HG02610 (cell line): Measurements from ENCODE around the gene PDCD7.
A peak's percentile ranks its signal among the peaks of the same experiment; 100 is the strongest.
"Not testable (repeated sequence)": the region's sequence is repeated elsewhere in the genome, so short reads cannot be mapped to it uniquely, and the experiment has no call there.

Experiments used
- ATAC-seq: cut with Tn5 transposase; IDR thresholded peaks from one replicate; pipeline ENCODE4 v1.9.1; 2021; ENCODE audit warnings: mild to moderate bottlenecking, moderate library complexity; ENCODE audit not compliant: unreplicated experiment

PDCD7 gene, protein sequence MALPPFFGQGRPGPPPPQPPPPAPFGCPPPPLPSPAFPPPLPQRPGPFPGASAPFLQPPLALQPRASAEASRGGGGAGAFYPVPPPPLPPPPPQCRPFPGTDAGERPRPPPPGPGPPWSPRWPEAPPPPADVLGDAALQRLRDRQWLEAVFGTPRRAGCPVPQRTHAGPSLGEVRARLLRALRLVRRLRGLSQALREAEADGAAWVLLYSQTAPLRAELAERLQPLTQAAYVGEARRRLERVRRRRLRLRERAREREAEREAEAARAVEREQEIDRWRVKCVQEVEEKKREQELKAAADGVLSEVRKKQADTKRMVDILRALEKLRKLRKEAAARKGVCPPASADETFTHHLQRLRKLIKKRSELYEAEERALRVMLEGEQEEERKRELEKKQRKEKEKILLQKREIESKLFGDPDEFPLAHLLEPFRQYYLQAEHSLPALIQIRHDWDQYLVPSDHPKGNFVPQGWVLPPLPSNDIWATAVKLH

DNA sequence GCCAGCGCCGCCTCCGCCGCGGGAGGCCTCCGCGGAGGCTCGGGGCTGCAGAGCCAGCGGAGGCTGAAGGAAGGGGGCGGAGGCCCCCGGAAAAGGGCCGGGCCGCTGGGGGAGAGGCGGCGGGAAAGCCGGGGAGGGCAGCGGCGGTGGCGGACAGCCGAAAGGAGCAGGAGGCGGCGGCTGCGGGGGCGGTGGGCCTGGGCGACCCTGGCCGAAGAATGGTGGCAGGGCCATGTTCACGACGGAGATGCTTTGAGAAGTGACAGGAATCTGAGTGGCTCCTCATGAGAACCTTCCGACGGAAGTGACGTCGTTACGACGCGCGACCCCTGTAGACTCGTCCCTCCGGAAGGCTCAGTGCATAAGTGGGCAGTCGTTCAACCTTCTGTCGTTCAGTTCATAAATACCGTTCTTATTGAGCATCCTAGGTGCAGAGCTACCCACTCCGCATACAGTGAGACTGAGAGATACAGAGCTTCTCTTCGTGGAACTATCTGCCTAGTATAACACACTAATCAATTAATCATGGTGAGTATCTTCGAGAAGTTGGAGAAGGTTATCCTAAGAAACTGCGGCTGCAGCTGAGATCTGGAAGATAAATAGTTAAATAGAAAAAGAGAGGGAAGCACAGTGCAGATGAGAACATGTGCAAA lies at the start of gene PDCD7:
Gene PDCD7, minus strand, starts transcription at position 261 of the 653 bp plus-strand sequence. Its CDS starts 27 bp downstream, at position 234.
- ATAC-seq, result peak; percentile 89

GRCh38 chr15:65182538-65182937 lies 48.9 kb upstream of the PDCD7 start:
- no peak for ATAC-seq

- ATAC-seq, result not testable (repeated sequence)
Observed at GRCh38 chr15:65181582-65182353, 48.2 kb upstream of the PDCD7 start.

- ATAC-seq, result no peak
Observed at GRCh38 chr15:65180167-65180566, 46.6 kb upstream of the PDCD7 start.

- ATAC-seq, result no peak
Observed at GRCh38 chr15:65177901-65178300, 44.3 kb upstream of the PDCD7 start.

DNA sequence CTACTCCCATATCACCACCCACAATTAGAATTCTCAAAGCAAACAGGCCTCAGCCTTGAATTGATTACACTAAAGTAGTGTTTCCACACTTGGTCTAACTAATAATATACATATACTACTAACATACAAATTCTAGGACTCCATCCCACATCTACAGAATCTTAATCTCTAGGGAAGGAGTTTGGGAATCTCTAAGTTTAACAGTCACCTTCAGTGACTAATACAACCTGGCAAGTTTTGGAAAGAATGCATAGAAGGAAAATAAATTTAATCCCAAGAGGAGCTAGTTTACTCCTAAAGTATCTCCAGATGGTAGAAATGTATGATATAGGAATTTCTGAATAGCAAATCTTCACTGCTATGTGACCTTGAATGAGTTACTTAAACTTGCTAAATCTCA lies 42.4 kb upstream of the PDCD7 start:
- no peak for ATAC-seq

GRCh38 chr15:65175511-65175910 lies 41.9 kb upstream of the PDCD7 start:
- ATAC-seq, result no peak

- ATAC-seq, result no peak
Observed at GRCh38 chr15:65174509-65174908, 40.9 kb upstream of the PDCD7 start.

- ATAC-seq, result no peak
Observed at GRCh38 chr15:65172531-65172930, 38.9 kb upstream of the PDCD7 start.

- ATAC-seq, result no peak
Observed at GRCh38 chr15:65171428-65171827, 37.8 kb upstream of the PDCD7 start.

DNA sequence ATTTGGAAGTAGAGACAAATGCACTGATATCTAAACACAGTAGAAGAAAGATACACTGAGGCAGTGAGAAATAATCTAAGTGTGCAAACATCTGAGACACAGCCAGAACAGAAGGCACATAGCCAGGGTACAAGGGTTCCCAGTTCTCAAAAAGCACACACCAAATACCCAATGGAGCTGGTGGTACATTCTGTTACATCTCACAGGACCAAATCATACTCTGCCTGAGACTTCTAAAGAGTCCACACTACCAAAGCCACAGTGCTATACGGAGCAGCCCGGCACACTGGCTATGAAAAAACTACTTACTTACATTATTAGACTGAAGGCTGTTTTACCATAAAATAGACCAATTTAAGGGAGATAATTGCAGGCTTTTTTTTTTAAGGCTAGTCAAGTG lies 32.3 kb upstream of the PDCD7 start:
- no peak for ATAC-seq

DNA sequence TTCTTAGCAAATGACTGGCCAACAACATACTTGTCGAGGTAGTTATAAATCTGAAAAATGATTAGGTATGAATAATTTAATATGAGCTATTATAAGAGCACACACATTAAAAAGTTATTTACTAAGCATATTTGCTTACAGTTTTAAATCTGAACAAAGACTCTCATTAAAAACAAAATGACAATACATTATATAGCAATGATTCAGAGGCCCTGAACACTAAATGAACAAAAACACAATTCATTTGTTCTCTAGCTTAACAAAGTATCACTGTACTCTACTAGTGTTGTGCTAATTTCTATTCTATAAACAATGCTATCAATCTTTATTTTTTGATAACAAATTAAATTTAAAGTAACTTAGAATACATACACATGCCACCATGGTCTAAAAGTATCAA lies 30.5 kb upstream of the PDCD7 start:
- ATAC-seq, result no peak

GRCh38 chr15:65163041-65163440 lies 29.4 kb upstream of the PDCD7 start:
- ATAC-seq, result no peak

GRCh38 chr15:65156692-65157091 lies 23.1 kb upstream of the PDCD7 start:
- no peak for ATAC-seq

DNA sequence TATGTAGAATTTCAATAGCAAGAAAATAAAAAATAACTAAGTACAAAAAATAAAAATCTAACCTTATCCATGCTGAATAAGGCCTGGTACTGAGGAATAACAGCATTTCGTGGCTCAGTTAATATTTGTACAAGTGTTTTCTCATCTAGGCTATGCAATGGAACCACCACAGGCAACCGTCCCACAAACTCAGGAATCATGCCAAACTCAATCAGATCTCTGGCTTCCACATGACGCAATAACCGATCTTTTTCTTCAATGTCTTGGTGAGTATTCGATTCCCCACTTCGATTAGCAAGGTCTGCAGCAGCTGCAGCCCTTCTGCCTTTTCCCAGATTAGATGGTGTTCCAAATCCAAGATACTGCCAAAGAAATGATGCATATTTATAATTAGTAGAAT lies 21.1 kb upstream of the PDCD7 start:
- ATAC-seq, result no peak

- ATAC-seq, result no peak
Observed at GRCh38 chr15:65147902-65148301, 14.3 kb upstream of the PDCD7 start.

GRCh38 chr15:65146438-65146837 lies 12.8 kb upstream of the PDCD7 start:
- ATAC-seq, result no peak

GRCh38 chr15:65138631-65139030 lies 5.0 kb upstream of the PDCD7 start:
- not testable (repeated sequence) for ATAC-seq

- not testable (repeated sequence) for ATAC-seq
Observed at GRCh38 chr15:65137893-65138292, 4.3 kb upstream of the PDCD7 start.

DNA sequence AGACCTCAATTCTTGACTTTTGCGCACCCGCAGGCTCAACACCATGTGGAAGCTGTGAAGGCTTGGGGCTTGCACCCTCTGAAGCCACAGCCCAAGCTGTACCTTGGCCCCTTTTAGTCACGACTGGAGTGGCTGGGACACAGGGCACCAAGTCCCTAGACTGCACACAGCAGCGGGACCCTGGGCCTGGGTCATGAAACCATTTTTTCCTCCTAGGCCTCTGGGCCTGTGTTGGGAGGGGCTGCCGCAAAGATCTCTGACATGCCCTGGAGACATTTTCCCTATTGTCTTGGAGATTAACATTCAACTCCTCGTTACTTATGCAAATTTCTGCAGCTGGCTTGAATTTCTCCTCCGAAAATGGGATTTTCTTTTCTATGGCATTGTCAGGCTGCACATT lies 3.5 kb upstream of the PDCD7 start:
- not testable (repeated sequence) for ATAC-seq

GRCh38 chr15:65134538-65134937 lies 930 bp upstream of the PDCD7 start:
- no peak for ATAC-seq
